NCI-H146 (cell line): ENCODE measurements around the gene ZNF839.
A peak's percentile ranks its signal among the peaks of the same experiment; 100 is the strongest.
"Not testable (repeated sequence)": the region's sequence is repeated elsewhere in the genome, so short reads cannot be mapped to it uniquely, and the experiment has no call there.

Source experiments
- DNase-seq: peaks from one replicate; lab custom pipeline; 2025; lab: John Stamatoyannopoulos, UW

The ZNF839 gene

DNA sequence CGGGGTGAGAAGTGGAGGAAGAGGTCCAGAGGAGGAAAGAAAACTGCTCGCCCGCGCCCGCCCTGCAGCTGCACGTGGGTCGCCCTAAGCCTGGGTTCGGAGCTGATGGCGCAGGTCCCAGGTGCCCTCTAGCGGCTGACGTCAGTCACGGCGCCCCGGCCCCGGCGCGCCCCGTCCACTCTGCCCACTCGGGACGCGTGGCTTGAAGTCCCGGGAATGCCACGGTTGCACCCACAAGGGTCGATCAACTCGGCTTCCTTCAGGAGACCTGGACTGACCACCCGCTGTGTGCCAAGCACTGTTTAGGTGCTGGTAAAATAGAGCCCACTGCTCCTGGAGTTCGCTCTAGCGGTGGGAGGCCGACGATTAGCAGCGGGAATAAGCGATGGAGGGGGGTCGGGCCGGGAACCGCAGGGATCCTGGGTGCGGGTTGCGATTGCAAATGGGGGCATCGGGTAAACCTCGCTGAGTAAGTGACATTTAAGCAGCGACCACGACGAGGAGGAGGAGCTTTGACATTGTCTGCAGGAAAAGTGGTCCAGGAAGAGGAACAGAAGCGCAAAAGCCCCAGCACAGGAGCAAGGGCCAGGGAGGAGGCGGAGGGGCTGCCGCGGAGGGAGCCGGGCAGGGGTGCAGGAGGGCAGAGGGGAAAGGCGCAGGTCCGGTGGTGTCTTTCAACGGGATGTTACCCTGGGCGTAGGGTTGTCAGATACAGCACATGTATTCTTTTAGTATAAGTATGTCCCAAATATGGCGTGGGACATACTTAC is 5.1 kb upstream of the ZNF839 start:
- peak; percentile 63 for DNase-seq

DNA sequence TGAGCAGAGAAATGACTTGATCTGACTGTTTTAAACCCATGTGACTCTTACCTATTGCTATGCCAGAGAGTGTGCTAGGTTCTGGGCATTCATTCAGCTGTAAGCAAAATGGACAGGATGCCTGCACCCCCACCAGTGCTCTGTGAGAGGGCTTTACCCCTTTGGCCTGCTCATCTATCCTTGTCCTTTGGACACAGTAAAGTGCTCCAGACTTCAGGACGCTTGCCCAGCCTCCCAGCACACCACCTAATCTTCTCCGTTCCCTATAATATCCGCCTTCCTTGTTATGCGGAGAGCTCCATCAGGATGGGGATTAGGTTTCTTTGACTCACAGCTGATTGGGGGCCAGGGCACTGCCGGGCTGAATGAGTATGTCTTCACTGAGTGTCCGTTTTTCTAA is 4.4 kb upstream of the ZNF839 start:
- no peak for DNase-seq

DNA sequence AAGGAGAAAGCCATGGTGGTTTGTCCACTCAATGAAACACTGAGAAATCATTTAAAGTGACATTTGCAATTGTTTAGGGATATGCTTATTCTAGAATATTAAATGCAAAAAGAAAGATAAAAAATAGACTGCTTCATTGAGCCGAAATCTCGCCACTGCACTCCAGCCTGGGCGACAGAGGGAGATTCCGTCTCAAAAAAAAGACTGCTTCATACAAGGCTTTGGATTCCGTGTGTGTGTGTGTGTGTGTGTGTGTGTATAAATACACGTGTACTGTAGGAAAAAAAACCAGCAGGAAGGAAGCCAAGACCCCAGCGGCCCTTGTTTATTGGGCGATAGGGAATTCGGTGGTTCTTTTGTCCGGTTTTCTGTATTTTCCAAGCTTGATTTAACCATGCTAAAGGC is 3.2 kb upstream of the ZNF839 start:
- DNase-seq, result peak; percentile 57

DNA sequence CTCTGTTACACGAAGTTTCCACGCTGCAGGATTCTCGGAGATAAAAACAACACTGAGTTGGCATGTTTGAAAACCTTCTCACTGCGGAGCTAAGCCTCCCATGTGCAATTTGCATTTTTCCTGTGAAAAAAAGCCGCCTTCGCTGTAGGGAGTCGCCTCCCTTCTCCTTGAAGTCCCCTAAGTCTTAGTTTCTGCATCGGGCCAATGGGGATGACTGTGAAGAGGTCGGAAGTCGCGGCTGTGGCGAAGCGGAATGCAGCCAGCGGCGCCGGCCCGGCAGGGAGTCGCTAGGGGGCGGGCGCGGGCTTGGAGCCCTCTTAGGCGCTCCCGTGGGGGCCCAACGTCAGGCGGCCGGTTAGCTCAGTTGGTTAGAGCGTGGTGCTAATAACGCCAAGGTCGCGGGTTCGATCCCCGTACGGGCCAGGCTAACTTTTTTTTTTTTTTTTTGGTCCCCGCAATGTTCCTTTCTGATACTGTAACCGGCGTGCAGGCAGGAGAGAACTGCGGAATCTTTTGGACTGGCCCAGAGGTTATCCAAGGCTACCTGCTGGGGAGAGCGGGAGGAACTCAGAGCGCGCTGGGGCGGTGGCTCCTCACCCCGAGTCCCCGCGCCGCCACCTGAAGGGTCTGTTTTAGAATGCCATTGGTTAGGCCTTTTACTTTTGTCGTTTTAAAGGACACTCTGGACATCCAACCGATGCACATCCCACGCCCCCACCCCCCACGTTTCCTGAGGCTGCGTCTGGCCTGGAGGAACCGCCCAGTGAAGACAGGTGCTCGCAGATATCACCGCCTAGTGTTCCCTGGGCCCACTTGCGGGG is 2.6 kb upstream of the ZNF839 start:
- DNase-seq, result peak; percentile 88

DNA sequence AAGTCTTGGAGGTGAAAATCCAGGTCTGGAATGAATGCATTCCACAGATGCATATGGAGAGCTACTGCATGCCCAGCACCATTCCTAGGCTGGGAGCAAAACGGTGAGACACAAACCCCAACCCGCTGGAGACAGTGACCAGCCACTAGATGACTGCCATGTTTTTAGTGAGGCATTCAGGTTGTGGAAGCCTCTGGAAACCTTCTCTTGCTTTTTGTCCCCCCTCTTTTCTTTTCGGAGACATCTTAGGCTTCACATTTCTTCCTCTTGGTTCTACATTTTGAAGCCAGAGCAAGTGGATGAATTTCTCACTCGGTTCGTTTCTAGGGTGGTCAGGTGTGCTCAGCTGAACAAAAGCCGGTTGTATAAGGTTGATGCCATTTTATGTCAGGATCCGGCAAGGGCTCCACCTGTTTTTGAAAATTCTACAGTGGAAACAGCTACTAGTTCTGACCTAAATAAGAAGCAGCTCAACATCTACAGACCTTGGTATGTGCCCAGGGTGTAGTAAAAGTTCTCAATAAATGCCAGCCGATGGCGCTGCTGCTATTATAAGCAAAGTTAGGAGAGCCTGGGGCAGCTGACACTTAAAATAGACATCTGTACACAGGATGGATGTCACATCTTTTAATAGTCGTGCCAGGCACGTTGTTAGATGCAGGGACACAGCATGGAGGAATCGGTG is 1.8 kb upstream of the ZNF839 start:
- DNase-seq, result peak; percentile 51

DNA sequence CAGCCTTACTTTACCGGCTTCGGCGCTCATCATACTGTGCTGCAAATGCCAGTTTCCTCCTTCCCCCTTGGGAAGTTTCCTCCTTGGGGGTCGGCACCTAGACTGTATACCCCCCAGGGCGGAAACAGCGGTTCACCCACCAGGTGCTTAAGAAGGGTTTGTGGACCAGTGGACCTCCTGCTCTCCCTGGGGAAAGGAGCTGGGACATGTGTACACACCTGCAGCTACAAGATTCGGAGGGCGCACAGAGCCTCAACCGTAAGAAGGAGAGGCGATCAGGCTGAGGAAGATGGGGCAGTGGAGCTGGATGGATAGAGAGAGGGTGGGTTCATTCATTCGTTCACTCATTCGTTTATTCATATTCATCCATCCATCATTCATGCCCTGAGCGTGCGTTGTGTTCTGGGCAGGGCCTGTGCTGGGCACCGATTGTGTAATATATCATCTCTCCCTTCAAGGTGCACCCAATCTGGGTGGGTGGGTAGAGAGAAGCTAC is 717 bp upstream of the ZNF839 start:
- DNase-seq, result no peak

DNA sequence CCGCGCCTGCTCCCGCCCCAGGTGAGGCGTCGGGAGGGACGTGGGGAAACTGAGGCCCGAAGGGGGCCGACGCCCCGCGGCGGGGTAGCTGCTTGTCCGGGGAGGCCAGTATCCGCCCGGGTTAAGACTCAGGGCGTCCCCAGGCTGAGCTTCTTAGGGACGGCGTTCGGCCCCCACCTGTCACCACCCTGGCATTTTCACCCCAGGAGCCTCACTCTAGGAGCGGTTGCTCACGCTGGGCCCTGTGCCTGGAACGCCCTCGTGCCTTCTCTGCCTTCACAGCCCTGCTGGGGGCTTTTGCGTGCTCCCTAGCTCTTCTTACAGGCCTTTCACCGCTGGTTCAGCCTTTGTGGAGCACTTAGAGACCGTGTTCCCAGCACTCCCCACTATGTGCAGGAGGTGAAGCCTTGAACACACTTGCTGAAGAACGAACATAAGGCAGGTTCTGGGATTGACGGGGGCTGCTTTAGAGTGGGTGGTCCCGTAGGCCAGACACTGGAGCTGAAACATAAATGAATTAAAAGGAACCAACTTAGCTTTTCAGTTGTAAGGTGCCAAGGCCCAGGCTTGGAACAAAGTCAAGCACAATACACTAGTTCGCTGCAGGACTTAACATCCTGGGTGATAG is 601 bp downstream of the ZNF839 start:
- peak; percentile 24 for DNase-seq

DNA sequence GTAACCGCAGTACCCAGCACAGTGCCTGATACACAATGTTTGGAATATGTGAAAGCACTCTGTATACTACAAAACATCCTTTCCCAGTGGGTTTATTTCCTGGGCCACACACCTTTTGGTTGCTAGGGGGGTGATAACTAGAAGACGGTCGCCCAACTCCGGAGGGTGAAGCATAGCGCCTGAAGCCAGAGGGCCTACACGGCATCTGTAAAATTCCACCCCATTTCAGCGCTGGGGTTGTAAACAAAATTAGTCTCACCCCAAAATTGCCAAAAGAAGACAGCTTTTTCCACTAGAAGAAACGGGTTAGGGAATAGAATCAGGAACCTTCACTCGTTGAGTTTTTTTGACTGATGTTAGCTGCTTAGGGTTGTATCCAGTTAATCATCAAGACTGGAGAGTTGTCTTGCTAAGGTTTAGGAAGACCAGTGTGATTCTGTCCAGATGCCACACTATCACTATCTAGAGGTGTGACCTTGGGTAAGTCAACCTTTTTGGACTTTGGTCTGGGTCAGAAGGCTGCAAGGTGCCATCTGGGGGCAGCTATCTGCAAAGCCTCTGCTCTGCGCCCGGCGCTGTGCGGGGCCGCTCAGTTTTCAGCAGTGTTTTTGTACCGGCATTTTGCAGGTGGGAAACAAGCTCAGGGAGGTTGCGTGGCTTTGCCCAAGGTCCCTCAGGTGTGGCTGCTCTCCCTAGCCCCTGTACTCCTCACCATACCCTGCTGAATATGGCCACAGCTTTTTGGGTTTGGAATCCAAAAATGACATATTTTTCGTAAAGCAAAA is 1.3 kb downstream of the ZNF839 start:
- DNase-seq, result no peak

DNA sequence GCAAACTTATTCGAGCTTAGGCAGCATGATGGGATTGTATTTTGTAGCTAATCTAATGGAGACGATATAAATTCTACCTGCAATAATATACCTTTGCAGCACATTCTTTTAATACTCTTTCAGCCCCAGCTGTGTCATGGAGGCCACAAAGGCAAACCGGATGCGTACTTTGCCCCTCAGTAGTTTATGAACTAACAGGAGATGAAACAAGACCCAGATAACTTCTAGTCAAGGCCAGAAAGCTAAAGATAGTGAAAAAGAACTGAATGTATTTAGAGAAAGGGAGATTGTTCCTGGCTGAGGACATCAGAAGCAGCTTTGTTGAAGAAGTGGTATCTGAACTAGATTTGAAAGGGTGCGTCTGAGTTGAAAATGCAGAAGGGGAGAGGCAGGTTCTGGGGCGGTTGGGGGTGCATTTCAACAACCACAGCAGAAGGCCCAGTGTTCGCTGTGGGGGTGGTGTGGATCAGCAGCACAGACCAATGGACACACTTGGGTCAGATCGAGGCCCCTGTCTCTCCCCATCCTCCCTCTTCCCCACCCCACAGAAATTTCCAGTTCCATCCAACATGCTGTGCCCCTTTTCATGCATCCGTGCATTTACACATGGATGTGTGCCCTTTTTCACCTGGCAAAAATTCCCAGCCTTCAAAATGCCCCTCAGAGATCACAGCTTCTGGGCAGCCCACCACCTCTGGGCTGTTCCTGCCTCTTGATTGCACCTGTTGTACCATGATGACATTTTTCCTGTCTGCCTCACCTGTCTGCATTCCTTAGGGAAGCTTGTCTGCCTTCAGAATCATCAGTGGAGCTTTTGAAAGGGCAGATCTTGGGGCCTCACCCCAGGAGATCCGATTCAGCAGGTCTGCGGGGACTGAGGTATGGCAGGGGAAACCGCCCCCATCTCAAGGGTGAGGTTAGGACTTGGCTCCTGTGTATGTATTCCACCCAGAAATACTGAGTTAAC is 2.2 kb downstream of the ZNF839 start:
- DNase-seq, result no peak

DNA sequence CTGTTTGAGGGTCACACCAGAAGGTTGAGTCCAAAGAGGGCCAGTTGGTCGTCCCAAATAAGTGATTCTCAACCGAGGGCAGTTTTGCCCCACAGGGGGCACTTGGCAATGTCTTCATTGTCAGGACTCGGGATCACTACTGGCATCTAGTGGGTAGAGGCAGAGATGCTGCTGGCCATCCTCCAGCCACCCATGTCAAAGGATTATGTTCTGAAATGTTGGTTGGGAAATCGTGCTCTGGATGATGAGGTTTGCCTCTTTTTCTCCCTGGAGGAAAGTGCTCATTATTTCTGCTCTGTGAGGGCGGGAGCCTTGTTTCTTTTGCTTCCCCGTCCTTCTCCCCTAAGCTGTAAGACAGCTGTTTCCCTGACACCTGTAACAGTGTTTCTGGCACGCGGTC is 3.6 kb downstream of the ZNF839 start:
- no peak for DNase-seq

DNA sequence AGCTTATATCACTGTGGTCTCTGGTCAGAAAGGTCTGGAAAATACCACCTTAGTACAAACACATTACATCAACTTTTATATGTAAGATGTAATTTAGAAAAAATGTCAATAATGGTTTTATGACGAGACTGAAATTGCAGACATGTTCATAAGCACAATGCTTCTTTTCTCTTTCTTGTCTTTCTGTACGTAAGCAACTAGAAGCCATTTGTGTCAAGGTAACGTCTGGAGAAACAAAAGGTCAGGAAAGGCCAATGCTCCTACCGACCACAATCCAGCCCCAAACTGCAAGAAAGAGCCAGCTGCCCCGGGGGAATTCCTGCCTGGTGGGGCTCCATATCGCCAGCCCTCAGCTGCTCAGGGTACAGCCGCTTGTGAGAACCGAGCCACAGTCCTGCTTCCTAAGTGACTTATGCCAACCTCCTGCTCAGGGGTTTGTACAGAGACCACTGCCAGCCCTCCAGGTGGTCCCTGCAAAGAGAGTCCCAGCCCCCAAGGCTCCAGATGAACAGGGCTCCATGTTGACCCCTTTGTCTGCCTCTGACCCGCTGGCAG is 6.3 kb downstream of the ZNF839 start:
- no peak for DNase-seq

DNA sequence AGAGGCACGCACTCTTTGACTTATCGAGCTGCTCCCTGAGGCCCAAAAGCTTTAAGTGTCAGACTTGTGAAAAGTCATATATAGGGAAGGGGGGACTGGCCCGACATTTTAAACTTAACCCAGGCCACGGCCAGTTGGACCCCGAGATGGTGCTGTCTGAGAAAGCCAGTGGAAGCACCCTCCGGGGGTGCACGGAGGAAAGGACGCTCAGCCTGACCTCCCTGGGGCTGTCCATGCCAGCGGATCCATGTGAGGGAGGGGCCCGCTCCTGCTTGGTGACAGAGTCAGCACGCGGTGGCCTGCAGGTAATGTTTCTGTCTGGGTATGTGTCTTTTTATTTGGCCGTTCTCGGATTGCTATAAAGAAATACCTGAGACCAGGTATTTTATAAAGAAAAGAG is 7.0 kb downstream of the ZNF839 start:
- no peak for DNase-seq

DNA sequence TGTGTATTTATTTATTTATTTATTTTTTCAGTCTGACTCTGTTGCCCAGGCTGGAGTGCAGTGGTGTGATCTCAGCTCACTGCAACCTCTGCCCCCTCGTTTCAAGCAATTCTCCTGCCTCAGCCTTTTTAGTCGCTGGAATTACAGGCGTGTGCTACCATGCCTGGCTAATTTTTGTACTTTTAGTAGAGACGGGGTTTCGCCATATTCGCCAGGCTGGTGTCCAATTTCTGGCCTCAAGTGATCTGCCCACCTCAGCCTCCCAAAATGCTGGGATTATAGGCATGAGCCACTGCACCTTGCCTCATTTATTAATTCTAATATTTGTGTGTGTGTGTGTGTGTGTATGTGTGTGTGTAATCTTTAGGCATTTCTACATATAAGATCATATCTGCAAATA is 9.8 kb downstream of the ZNF839 start:
- not testable (repeated sequence) for DNase-seq

DNA sequence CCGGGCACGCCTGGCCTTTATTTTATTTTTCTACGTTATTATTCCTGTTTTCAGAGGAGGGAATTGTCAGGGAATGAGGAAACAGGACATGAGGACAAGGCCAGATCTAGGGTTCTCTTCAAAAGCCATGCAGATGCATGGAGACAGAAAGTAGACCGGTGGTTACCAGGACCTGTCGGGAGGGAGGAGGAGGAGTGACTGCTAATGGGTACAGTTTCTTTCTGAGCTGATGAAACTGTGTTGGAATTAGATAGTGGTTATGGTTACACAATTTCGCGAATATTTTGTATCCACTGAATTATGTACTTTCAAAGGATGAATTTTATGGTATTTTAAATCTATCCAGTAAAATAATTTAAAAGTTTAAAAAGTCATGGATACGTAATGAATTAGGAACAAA is 11.3 kb downstream of the ZNF839 start:
- DNase-seq, result no peak

DNA sequence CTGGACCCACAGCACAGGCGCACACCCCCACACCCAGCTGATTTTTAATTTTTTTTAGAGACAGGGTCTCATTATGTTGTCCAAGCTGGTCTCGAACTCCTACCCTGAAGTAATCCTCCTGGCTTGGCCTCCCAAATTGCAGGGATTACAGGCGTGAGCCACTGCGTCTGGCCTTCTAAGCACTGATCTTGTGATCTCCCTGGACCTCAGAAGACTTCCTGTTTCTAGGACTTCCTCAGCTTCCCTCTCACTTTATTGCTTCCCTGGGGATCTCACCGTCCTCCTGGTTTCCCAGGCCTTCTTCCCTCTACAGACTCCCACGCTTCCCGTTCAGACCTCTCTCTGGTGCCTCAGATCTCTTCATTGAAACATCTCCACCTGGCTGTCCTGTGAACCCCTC is 13.8 kb downstream of the ZNF839 start:
- DNase-seq, result no peak

DNA sequence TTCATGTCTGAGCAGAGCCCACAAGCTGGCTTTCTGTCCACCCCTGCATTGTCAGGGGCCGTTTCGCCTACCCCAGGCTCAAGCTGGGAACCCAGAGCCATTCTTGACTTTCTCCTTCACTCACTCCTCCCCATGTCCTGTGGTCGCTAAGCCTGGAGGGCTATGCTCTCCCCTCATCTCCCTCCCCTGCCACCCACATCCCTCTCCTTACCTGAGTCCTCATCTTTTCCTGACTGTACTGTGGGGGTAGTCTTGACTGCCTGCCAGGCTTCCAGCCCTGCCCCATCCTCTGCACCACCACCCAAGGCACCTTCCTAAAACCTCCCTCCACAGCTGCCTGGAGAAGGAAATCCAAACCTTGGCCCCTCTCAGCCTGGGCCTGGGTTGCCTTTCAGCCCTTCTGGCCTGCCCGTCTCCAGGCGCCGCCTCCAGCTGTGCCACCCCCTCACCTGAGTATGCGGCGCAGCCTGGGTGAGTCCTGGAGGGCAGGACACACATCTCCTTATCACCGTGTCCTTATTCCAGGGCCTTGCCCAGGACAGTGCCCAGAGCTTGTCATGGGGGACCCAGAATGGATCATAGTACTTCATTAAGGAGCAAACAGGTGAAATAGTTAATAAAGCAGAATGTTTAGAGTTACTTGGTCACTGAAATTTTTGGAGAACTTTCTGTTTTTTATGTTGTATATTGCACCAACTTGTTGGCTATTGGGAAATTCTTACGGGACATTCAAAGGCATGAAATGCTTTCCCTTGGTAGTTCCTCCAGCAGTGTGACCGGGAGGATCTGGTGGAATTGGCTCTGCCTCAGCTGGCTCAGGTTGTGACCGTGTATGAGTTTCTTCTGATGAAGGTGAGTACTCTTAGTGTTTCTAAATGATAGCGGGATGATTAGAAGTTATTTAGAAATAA is 14.5 kb downstream of the ZNF839 start:
- no peak for DNase-seq

DNA sequence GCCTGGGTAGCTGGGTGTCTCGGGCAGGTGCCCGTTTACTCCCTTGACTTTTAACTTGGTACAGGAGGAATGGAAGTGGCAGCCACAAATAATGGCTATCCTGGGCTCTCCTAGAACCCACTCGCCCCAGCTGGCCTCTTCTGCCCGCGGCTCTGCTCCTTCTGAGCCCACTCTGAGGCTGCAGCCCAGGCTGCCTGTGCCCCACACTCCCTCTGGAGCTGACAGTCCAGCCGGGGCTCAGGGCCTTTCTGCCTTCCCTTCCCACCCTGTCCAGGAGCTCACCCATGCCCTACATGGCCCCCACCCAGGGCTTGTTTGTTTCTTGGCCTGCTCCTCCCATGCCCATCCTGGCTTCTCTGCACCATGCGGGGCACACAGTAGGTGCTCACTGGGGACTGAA is 15.6 kb downstream of the ZNF839 start:
- DNase-seq, result no peak

DNA sequence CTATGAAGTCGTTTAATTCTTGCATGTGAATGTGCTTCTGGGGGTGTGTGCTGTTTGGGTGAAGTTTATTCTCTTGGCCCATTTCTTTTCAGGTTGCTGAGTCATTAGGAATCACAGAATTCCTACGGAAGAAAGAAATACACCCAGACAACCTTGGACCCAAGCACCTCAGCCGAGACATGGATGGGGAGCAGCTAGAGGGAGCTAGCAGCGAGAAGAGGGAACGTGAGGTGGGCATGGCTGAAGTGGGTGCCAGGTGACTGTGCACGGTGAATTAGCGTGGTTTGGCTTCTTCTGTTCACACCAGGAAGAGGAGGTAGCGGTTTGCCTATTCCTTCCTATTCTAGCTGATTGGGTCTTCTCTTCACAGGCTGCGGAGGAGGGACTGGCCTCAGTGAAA is 19.2 kb downstream of the ZNF839 start:
- DNase-seq, result no peak

DNA sequence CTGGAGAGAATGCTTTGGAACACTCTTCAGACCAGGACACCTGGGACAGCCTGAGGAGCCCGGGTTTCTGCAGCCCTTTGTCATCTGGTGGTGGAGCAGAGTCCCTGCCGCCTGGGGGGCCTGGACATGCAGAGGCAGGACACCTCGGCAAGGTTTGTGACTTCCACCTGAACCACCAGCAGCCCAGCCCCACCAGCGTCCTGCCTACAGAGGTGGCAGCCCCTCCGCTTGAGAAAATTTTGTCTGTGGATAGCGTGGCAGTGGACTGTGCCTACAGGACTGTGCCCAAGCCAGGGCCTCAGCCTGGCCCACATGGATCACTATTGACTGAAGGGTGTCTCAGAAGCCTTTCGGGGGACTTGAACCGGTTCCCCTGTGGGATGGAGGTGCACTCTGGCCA is 22.0 kb downstream of the ZNF839 start:
- DNase-seq, result no peak
